ENCODE results near the gene MEGF11.

The MEGF11 gene

GRCh38 chr15:65931221-65931620 is 322.3 kb downstream of the MEGF11 start:
- Histone ChIP-seq H3K4me3 (ENCODE audit: low read depth in 1 of 2, low read length in 2 of 2) (no peak overlapping the region), H3K4me1 (ENCODE audit: insufficient read depth, low read length) (no peaks in the 10 kb centered on the region), H3K36me3 (ENCODE audit: insufficient read depth, low read length) (no peaks in the 10 kb centered on the region), H3K9ac (ENCODE audit: low read length) (no peak overlapping the region), H3K9me3 (ENCODE audit: low read length) (no peaks in the 10 kb centered on the region), H3K27ac (ENCODE audit: low read depth, low read length) (no peak overlapping the region), H3K27me3 (ENCODE audit: control insufficient read depth in 1 of 2, insufficient read depth in 2 of 2, low read length in 2 of 2) (no peaks in the 10 kb centered on the region)

DNA sequence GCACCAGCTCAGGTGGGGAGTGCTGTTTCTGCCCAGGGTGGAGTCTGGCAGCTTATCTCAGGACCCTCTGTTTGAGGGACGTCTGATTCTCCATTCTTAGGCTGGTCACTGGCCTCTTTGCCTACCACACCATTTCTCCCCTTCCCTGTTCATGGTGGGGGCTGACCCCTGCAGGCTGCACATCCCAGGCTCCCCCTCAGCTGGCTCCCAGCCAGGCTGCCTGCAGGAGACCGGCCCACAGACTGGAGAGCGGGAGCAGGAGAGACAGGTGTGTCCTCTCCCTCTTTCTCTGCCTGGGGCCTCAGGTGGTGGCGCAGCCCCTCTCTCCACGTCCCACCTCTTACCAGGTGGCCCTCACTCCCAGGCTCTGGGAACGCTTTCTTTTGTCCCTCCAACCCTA is 323.4 kb downstream of the MEGF11 start:
- H3K27ac ChIP-seq (ENCODE audit: low read depth, low read length) = no peak overlapping the region
- no peaks in the 10 kb centered on the region for H3K9me3 ChIP-seq (ENCODE audit: low read length)
- no peak overlapping the region for H3K4me3 ChIP-seq (ENCODE audit: low read depth in 1 of 2, low read length in 2 of 2)

DNA sequence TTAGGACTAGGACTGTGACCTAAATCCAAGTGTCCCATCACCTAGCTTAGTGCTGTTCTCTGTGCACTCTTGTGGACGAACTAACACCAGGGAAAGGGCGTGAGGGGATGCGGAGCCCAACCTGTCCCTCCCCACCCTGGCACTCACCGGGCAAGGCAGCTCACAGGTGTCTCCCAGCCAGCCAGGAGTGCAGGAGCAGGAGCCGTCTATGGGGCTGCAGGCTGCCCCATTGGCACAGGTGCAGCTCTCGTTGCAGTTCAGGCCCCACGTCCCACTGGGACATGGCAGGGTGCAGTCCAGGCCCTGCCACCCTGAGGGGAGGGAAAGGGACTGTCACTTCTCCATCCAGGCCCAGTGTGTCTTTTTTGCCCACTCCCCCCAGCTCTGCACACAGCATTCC is 324.0 kb downstream of the MEGF11 start:
- no peak overlapping the region for H3K4me3 ChIP-seq (ENCODE audit: low read depth in 1 of 2, low read length in 2 of 2)
- H3K27ac ChIP-seq (ENCODE audit: low read depth, low read length) = no peak overlapping the region
- no peaks in the 10 kb centered on the region for H3K9me3 ChIP-seq (ENCODE audit: low read length)
- no peaks in the 10 kb centered on the region for H3K36me3 ChIP-seq (ENCODE audit: insufficient read depth, low read length)
- H3K4me1 ChIP-seq (ENCODE audit: insufficient read depth, low read length) = no peaks in the 10 kb centered on the region
- no peaks in the 10 kb centered on the region for H3K27me3 ChIP-seq (ENCODE audit: control insufficient read depth in 1 of 2, insufficient read depth in 2 of 2, low read length in 2 of 2)
- no peak overlapping the region for H3K9ac ChIP-seq (ENCODE audit: low read length)

More for the DNA sequence above, 323.4 kb downstream of the MEGF11 start:
- no peaks in the 10 kb centered on the region for H3K36me3 ChIP-seq (ENCODE audit: insufficient read depth, low read length)
- H3K4me1 ChIP-seq (ENCODE audit: insufficient read depth, low read length) = no peaks in the 10 kb centered on the region
- H3K9ac ChIP-seq (ENCODE audit: low read length) = no peak overlapping the region
- no peaks in the 10 kb centered on the region for H3K27me3 ChIP-seq (ENCODE audit: control insufficient read depth in 1 of 2, insufficient read depth in 2 of 2, low read length in 2 of 2)

DNA sequence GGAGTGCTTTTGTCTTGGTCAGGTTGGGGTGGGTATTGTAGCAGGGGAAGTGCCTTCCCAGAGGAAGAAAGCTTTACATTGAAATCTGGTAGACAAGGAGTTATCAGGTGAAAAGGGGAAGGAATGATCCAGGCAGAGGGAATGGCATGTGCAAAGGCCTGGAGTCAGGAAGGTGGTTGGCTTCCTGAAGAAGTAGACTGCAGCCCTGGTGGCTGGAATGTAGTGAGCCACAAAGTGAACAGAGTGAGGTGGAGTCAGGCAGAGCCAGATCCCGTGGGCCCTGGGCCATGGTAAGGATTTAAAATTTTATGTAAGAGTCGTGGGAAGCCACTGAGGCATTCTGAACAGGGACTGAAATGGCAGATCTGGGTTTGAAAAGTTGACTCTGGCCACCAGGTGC is 326.0 kb downstream of the MEGF11 start:
- H3K27ac ChIP-seq (ENCODE audit: low read depth, low read length) = no peak overlapping the region
- H3K9me3 ChIP-seq (ENCODE audit: low read length) = no peaks in the 10 kb centered on the region
- H3K4me3 ChIP-seq (ENCODE audit: low read depth in 1 of 2, low read length in 2 of 2) = no peak overlapping the region
- H3K4me1 ChIP-seq (ENCODE audit: insufficient read depth, low read length) = no peaks in the 10 kb centered on the region
- no peaks in the 10 kb centered on the region for H3K36me3 ChIP-seq (ENCODE audit: insufficient read depth, low read length)
- H3K27me3 ChIP-seq (ENCODE audit: control insufficient read depth in 1 of 2, insufficient read depth in 2 of 2, low read length in 2 of 2) = no peaks in the 10 kb centered on the region
- no peak overlapping the region for H3K9ac ChIP-seq (ENCODE audit: low read length)

GRCh38 chr15:65926899-65927298 is 326.7 kb downstream of the MEGF11 start:
- Histone ChIP-seq H3K4me3 (ENCODE audit: low read depth in 1 of 2, low read length in 2 of 2) (no peak overlapping the region), H3K27ac (ENCODE audit: low read depth, low read length) (no peak overlapping the region), H3K9ac (ENCODE audit: low read length) (no peak overlapping the region), H3K4me1 (ENCODE audit: insufficient read depth, low read length) (no peaks in the 10 kb centered on the region), H3K9me3 (ENCODE audit: low read length) (no peaks in the 10 kb centered on the region), H3K36me3 (ENCODE audit: insufficient read depth, low read length) (no peaks in the 10 kb centered on the region), H3K27me3 (ENCODE audit: control insufficient read depth in 1 of 2, insufficient read depth in 2 of 2, low read length in 2 of 2) (no peaks in the 10 kb centered on the region)

- Histone ChIP-seq H3K9ac (ENCODE audit: low read length) (no peak overlapping the region), H3K4me3 (ENCODE audit: low read depth in 1 of 2, low read length in 2 of 2) (no peak overlapping the region), H3K27ac (ENCODE audit: low read depth, low read length) (no peak overlapping the region), H3K27me3 (ENCODE audit: control insufficient read depth in 1 of 2, insufficient read depth in 2 of 2, low read length in 2 of 2) (no peaks in the 10 kb centered on the region), H3K36me3 (ENCODE audit: insufficient read depth, low read length) (no peaks in the 10 kb centered on the region), H3K9me3 (ENCODE audit: low read length) (no peaks in the 10 kb centered on the region), H3K4me1 (ENCODE audit: insufficient read depth, low read length) (no peaks in the 10 kb centered on the region)
These were observed 327.1 kb downstream of the MEGF11 start for GRCh38 chr15:65926459-65926858.

GRCh38 chr15:65925338-65925737 is 328.2 kb downstream of the MEGF11 start:
- Histone ChIP-seq H3K9ac (ENCODE audit: low read length) (no peak overlapping the region), H3K9me3 (ENCODE audit: low read length) (no peaks in the 10 kb centered on the region), H3K27ac (ENCODE audit: low read depth, low read length) (no peak overlapping the region), H3K27me3 (ENCODE audit: control insufficient read depth in 1 of 2, insufficient read depth in 2 of 2, low read length in 2 of 2) (no peaks in the 10 kb centered on the region), H3K36me3 (ENCODE audit: insufficient read depth, low read length) (no peaks in the 10 kb centered on the region), H3K4me1 (ENCODE audit: insufficient read depth, low read length) (no peaks in the 10 kb centered on the region), H3K4me3 (ENCODE audit: low read depth in 1 of 2, low read length in 2 of 2) (no peak overlapping the region)

DNA sequence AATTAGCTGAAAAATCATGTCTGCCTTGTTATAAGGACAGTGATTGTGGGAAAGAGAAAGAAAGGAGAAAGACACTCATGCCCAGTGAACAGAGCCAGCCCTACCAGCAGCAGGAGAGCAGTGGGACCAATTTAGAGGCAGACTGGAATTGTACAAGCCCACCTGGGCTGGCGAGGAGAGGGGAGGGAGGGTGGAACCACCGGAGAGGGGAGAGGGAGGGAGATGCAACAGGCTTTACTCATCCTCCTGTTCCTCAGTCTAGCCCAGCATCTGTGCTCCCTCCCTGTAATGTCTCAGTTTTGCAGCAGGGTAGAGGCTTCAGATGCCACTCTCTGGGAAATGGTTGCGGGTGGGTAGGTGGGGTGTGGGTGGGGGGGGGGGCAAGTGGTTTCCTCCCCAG is 329.5 kb downstream of the MEGF11 start:
- Histone ChIP-seq H3K9me3 (ENCODE audit: low read length) (no peaks in the 10 kb centered on the region), H3K9ac (ENCODE audit: low read length) (no peak overlapping the region), H3K4me1 (ENCODE audit: insufficient read depth, low read length) (no peaks in the 10 kb centered on the region), H3K27me3 (ENCODE audit: control insufficient read depth in 1 of 2, insufficient read depth in 2 of 2, low read length in 2 of 2) (no peaks in the 10 kb centered on the region), H3K4me3 (ENCODE audit: low read depth in 1 of 2, low read length in 2 of 2) (no peak overlapping the region), H3K27ac (ENCODE audit: low read depth, low read length) (no peak overlapping the region), H3K36me3 (ENCODE audit: insufficient read depth, low read length) (no peaks in the 10 kb centered on the region)

GRCh38 chr15:65923264-65923663 is 330.3 kb downstream of the MEGF11 start:
- Histone ChIP-seq H3K9me3 (ENCODE audit: low read length) (no peaks in the 10 kb centered on the region), H3K27ac (ENCODE audit: low read depth, low read length) (no peak overlapping the region), H3K9ac (ENCODE audit: low read length) (no peak overlapping the region), H3K36me3 (ENCODE audit: insufficient read depth, low read length) (no peaks in the 10 kb centered on the region), H3K27me3 (ENCODE audit: control insufficient read depth in 1 of 2, insufficient read depth in 2 of 2, low read length in 2 of 2) (no peaks in the 10 kb centered on the region), H3K4me3 (ENCODE audit: low read depth in 1 of 2, low read length in 2 of 2) (no peak overlapping the region), H3K4me1 (ENCODE audit: insufficient read depth, low read length) (no peaks in the 10 kb centered on the region)

DNA sequence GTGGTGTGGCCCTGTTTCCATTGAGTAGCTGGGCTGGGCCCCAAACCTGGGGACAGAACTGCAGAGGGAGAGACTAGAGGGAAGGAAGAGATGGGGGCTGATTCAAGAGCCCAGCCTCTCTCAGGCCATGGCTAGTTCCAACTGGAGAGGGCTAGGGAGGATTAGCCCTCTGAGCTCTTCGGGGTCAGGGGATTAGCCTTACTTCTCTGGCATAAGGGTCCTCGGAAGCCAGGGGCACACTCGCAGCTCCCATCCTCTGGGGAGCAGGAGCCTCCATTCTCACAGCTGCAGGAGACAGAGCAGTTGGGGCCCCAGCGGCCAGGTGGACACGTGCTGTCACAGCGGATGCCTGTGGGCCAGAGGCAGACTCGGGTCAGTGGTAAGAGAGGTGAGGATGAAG is 330.9 kb downstream of the MEGF11 start:
- H3K27ac ChIP-seq (ENCODE audit: low read depth, low read length) = no peak overlapping the region
- no peaks in the 10 kb centered on the region for H3K27me3 ChIP-seq (ENCODE audit: control insufficient read depth in 1 of 2, insufficient read depth in 2 of 2, low read length in 2 of 2)
- no peaks in the 10 kb centered on the region for H3K36me3 ChIP-seq (ENCODE audit: insufficient read depth, low read length)

DNA sequence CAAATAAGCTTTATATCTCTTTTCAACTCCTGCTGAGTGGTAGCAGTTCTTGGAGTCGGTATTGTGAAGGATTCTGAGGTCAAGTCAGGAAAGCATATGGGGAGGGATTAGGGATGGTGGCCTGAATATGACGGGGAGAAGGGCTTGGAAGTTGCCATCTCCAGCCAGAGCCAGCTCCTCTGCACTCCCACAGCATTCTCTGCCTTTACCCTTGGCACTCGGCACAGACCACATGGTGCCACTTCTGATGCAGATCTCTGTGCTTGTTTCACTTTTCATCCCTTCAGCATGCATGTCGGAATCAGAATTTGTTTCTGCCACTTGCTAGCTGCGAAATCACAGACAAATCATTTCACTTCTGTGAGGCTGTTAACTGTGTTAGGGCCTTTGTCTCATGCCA is 331.8 kb downstream of the MEGF11 start:
- H3K36me3 ChIP-seq (ENCODE audit: insufficient read depth, low read length) = no peaks in the 10 kb centered on the region
- no peak overlapping the region for H3K9ac ChIP-seq (ENCODE audit: low read length)
- no peaks in the 10 kb centered on the region for H3K9me3 ChIP-seq (ENCODE audit: low read length)
- H3K27me3 ChIP-seq (ENCODE audit: control insufficient read depth in 1 of 2, insufficient read depth in 2 of 2, low read length in 2 of 2) = no peaks in the 10 kb centered on the region
- H3K4me3 ChIP-seq (ENCODE audit: low read depth in 1 of 2, low read length in 2 of 2) = no peak overlapping the region
- H3K27ac ChIP-seq (ENCODE audit: low read depth, low read length) = no peak overlapping the region
- H3K4me1 ChIP-seq (ENCODE audit: insufficient read depth, low read length) = no peaks in the 10 kb centered on the region

More for the DNA sequence above, 330.9 kb downstream of the MEGF11 start:
- Histone ChIP-seq H3K9me3 (ENCODE audit: low read length) (no peaks in the 10 kb centered on the region), H3K9ac (ENCODE audit: low read length) (no peak overlapping the region), H3K4me3 (ENCODE audit: low read depth in 1 of 2, low read length in 2 of 2) (no peak overlapping the region), H3K4me1 (ENCODE audit: insufficient read depth, low read length) (no peaks in the 10 kb centered on the region)

- H3K27ac ChIP-seq (ENCODE audit: low read depth, low read length) = no peak overlapping the region
- no peak overlapping the region for H3K4me3 ChIP-seq (ENCODE audit: low read depth in 1 of 2, low read length in 2 of 2)
- no peaks in the 10 kb centered on the region for H3K27me3 ChIP-seq (ENCODE audit: control insufficient read depth in 1 of 2, insufficient read depth in 2 of 2, low read length in 2 of 2)
- H3K9me3 ChIP-seq (ENCODE audit: low read length) = no peaks in the 10 kb centered on the region
- H3K4me1 ChIP-seq (ENCODE audit: insufficient read depth, low read length) = no peaks in the 10 kb centered on the region
- no peaks in the 10 kb centered on the region for H3K36me3 ChIP-seq (ENCODE audit: insufficient read depth, low read length)
- no peak overlapping the region for H3K9ac ChIP-seq (ENCODE audit: low read length)
These were observed 332.7 kb downstream of the MEGF11 start for GRCh38 chr15:65920825-65921309.

All from muscle layer of colon (tissue), 2 donors.